Fibroblast of pulmonary artery (primary cell): ENCODE results near the gene FRAS1.
"Not testable (repeated sequence)": the region's sequence is repeated elsewhere in the genome, so short reads cannot be mapped to it uniquely, and the experiment has no call there.

ENCODE experiments used
- DNase-seq: peaks from one replicate; pipeline ENCODE4 v3.0.0-alpha.2; 2010; ENCODE audit warnings: low read depth
- H3K4me3 ChIP-seq: replicated peaks from 2 replicates; pipeline ENCODE4 v1.5.1; 2011; ENCODE audit warnings: low read depth, mild to moderate bottlenecking, control low read depth, low read length, moderate library complexity
- TF ChIP-seq, protein P1 (sequence below): IDR thresholded peaks from 2 replicates; pipeline ENCODE4 v1.5.1; 2011; ENCODE audit warnings: mild to moderate bottlenecking, control low read depth, low read length, inconsistent platforms; ENCODE audit errors: missing control alignments

Gene FRAS1

DNA sequence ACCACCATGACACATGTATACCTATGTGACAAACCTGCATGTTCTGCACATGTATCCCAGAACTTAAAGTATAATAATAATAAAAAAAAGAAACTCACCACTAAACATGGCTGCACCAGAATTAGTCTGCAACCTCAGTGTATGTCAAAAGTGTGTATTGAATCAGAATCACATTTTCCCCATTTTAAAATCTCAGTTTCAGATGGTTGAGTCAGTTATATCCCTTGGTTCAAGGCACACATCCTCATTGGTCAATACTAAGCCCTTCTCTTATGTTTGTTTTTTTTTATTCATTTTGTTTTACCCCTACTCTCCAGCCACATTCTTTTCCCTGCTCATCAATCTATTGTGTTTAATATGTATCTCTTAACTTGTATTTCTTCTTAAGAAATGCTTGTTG, 436.6 kb downstream of the FRAS1 start:
- TF ChIP-seq, protein P1, sequence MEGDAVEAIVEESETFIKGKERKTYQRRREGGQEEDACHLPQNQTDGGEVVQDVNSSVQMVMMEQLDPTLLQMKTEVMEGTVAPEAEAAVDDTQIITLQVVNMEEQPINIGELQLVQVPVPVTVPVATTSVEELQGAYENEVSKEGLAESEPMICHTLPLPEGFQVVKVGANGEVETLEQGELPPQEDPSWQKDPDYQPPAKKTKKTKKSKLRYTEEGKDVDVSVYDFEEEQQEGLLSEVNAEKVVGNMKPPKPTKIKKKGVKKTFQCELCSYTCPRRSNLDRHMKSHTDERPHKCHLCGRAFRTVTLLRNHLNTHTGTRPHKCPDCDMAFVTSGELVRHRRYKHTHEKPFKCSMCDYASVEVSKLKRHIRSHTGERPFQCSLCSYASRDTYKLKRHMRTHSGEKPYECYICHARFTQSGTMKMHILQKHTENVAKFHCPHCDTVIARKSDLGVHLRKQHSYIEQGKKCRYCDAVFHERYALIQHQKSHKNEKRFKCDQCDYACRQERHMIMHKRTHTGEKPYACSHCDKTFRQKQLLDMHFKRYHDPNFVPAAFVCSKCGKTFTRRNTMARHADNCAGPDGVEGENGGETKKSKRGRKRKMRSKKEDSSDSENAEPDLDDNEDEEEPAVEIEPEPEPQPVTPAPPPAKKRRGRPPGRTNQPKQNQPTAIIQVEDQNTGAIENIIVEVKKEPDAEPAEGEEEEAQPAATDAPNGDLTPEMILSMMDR: no peak
- DNase-seq: no peak
- no peak overlapping the region for H3K4me3 ChIP-seq

DNA sequence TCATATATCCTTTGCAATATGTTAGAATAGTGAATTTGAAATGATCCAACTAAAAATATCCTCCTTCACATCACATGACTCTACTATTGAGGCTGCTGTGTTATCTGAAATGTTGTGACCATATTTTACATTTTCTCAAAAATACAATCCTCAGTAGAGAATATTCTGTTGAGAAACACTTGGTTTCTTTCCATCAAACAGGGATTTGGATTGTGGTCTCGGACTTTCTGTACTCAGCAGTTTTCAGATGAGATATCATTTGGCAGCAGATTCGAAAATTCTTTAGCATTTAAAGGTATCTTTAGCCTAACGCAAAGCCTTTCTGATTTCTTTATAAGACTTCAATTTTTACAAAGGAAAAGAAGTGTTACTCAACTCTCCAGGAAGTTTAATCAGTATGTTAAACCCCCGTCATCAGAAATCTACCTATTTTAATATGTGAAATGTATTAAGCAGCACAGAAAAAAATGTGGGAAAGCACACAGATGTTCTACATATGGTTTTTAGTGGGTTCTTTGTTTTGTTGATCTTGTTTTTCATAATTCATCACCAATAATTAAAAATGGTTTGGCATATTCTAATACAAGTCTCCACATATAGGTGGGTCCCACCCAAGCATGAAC, 439.0 kb downstream of the FRAS1 start:
- peak; percentile 72 for DNase-seq
- TF ChIP-seq, protein P1: no peak
- H3K4me3 ChIP-seq: peak overlapping the region; percentile 0

DNA sequence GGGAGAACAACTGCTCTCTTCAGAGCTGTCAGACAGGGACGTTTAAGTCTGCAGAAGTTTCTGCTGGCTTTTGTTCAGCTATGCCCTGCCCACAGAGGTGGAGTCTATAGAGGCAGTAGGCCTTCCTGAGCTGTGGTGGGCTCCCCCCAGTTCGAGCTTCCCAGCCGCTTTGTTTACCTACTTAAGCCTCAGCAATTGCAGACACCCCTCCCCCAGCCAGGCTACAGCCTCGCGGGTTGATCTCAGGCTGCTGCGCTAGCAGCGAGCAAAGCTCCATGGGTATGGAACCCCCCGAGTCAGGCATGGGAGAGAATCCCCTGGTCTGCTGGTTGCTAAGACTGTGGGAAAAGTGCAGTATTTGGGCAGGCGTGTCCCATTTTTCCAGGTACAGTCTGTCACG, 449.1 kb downstream of the FRAS1 start:
- not testable (repeated sequence) for H3K4me3 ChIP-seq, DNase-seq

DNA sequence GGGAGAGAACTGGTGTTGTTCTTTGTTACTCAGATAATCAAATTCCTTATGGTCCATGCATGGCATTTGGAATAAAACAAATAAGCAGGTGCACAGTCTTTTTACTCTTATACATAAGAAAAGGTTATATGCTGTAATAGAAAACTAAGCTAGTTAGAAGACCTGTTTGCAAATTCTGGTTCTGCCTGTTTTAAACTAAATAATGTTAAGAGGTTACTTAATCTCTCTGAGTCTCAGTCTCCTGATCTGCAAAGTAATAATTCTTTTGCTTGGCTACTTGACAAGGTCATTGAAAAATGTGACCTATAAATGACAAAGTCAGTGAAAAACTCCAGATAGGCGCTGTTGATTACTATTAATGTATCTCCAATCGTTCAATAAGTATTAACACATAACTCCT, 451.9 kb downstream of the FRAS1 start:
- H3K4me3 ChIP-seq: no peak overlapping the region
- TF ChIP-seq, protein P1: no peak
- no peak for DNase-seq

DNA sequence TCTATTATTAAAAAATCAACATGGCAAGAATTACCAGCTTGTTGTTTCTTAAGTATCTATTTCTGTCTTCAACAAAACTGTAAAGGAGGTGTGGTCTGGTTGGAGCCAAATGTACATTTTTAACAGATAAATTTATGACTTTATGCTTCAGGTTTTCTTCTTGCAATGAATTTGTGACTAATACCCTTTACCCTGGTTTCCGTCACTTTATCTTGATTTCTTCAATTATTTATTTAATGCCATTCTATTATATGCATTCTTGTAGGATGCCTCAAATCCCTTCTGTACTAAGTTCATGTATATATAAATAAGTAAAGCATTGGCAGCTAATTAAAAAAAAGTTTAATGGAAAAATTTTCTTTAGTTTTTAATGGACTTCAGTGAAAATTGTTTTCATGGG, 453.0 kb downstream of the FRAS1 start:
- no peak overlapping the region for H3K4me3 ChIP-seq
- TF ChIP-seq, protein P1: no peak
- no peak for DNase-seq

DNA sequence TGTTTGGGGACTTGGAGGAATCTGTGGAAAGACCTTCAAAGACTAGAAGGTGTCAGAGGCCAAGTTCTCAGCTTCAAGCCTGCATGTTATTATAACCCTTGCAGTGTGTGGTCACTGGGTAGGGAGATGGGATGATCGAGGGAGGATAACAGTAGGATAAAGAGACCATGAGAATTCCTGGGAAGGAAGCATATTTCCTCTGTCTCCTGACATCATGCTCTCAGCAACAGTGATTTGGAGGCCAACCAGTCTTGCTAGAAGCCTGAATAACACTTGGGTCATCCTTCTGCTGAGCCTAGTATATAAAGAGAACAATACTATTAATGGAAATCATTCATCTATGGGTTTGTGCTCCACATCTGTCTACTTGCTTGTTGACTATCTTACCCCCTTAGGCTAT, 453.6 kb downstream of the FRAS1 start:
- no peak for DNase-seq
- TF ChIP-seq, protein P1: no peak
- no peak overlapping the region for H3K4me3 ChIP-seq

DNA sequence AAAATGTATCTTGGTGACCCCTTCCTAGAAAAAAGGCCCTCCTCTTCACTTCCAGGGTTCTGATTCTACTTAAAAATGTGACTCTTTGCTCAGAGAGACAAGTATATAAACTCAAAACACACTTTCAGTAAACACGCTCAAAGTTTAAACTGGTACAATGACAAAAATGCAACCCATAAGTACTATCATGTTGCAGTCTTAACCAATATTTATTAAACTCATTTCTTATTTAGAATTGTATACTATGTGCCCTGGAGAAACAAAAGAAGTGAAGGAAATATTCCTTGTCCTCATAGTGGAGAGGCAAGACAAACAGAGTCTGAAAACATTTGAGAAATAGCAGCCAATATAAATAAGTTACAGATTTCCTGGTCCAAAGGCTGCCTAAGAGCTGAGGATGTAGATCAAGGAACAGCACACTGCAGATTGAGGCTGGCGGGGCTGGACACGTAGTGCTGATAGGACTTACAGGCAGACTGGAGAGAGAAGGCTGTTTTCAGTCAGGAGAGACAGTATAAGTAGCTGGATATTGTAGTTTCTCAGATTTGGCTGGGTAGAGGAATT, 455.3 kb downstream of the FRAS1 start:
- no peak overlapping the region for H3K4me3 ChIP-seq
- TF ChIP-seq, protein P1: no peak
- DNase-seq: no peak
